A549 treated with Hydrocortisone at 1 μM for 4 hours (cell line): ENCODE results near the gene TMEM175. TPM values are rescaled to one million over a fixed set of nuclear protein-coding genes. Genes with fewer than 3 reads are reported as not detected.

Experiments
- total RNA-seq: library from RNA; stranded (reverse); fragments of 200-300 nt; extraction: Qiagen RNA extraction; gene quantifications from 5 replicates; pipeline ENCODE4 v1.2.3, GENCODE V29; 2022

Gene TMEM175
- total RNA-seq: 8.6 to 13.9 TPM (median 9.9 TPM) in 5 replicates

DNA sequence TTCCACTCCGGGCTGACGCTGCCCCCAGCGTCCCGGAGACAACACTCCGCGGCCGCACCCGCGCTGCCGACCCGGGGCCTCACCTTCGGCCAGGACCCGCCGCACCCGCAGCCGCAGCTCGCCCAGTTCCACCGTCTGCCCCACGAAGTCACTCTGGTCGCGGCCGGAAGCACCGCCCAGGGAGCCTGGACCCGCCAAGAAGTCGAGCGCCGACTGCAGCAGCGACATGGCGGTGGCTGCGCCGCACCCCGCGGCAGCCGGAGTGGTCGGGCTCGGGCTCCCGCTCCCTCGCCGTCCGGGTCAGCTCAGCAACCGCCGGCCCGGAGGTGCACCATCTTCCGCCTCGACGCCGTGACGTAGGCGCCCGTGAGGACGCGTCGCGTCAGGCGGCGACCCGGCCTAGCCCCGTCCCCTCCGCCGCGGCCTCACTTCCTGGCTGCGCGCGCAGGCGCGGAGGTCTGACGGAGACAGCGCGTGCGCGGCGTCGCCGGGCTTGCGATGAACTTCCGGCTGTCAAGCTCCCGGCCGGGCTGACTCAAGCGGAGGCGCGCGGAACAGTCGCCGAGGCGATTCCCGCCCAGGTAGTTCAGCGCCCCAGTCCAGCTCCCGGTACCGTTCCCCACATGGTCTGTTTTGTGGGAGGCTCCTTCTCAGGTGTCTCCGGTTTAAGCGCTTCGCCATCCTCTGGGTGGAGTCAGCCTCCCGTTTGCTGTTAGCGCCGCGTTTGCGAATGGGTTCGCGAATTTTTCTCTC is at the start of gene TMEM175, which contains the start of gene GAK:
TMEM175 (plus strand) TSS at position 501 of the 753 bp plus-strand sequence. CDS start 15,280 bp downstream, outside the sequence.
GAK (minus strand) TSS at position 357 of the 753 bp plus-strand sequence; CDS start at position 228, 129 bp downstream.

DNA sequence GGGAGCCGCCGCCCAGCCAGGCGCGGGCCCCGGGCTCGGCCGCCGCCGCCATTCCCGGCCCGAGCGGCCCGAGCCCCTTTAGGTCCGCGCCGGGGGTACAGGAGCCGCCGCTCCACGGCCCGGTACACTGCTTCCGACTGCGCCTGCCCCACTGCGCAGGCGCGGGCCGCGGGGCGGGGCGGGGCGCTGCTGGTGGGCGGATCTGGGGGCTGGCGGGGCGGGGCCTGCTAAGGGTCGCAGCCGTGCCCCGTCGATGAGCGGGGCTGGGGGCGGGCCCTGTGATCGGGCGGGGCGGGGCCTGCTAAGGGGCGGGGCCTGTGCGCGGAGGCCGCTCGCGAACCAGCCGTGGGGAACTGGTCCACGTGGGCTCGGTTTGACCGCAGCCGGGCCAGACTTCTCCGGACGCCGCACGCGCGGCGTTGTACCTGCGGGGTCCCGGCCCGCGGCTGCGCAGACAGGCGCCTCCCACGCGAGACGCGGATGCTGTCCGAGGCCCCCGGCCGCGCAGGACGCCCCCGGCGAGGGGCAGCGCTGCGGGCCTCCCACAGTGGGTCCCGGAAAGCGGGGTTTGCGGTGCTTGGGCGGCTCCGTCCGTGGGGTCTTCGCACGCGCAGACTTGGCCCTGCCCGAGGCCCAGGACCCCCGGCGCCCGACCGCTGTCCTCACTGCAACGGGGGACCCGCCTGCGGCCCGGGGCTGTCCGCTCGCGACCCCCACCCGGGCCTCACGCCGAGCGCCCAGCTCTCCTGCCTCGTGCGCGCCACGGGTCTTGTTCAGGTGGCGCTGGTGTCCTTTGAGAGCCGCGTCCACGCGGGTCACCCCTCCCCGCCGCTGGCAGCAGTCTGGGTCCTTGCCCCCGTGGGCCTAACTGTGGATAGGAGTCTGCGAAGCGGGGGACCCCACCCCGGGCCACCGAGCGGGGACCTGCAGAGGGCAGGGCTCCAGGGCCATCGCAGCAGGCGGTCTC is 41.5 kb downstream of the TMEM175 start, which contains the start of gene DGKQ:
DGKQ (minus strand) TSS at position 139 of the 967 bp plus-strand sequence; CDS start at position 52, 87 bp downstream.

DNA sequence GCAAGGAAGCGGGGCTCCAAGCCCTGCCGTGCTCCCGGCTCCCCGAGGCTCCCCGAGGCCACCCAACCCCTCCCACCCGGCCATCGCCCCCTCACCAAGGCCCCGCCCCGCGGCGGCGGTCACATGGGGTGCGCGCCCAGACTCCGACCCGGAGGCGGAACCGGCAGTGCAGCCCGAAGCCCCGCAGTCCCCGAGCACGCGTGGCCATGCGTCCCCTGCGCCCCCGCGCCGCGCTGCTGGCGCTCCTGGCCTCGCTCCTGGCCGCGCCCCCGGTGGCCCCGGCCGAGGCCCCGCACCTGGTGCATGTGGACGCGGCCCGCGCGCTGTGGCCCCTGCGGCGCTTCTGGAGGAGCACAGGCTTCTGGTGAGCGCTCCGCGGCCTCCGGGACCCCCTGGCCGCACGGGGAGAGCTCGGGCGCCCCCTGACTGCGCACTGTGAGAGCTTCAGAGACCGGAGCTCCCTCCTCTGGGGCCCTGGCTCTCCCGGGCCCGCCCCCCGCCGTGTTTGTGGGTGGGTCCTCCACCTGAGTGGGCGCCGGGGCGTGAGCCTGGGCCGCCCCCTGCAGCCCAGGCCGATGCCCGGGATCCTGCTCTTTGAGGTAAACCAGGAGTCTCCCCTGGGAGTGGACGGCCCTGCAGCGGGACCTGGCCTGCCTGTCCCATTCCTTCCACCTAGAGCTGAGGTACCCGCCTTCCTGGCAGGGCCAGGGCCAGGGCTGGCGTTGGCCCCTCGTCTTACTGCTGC is 54.8 kb downstream of the TMEM175 start, which contains the start of gene IDUA:
IDUA (plus strand) TSS at position 166 of the 745 bp plus-strand sequence; CDS start at position 207, 41 bp downstream.

GRCh38 chr4:993111-994029 is 61.1 kb downstream of the TMEM175 start, which contains the start of gene SLC26A1:
SLC26A1 (minus strand) TSS chr4:993404; CDS start chr4:991703, 1,701 bp downstream.

Other genes with a start within 250 kb of the TMEM175 start
- 0.09 to 0.31 TPM (median 0.20 TPM) in 5 replicates for gene SLC49A3, start 243.3 kb upstream of the TMEM175 start, total RNA-seq
- gene PCGF3, start 226.6 kb upstream of the TMEM175 start, total RNA-seq: 17.0 to 23.8 TPM (median 18.9 TPM) in 5 replicates
- gene CPLX1, start 106.3 kb upstream of the TMEM175 start, total RNA-seq: 0.29 to 0.66 TPM (median 0.61 TPM) in 5 replicates
- gene GAK, start 144 bp upstream of the TMEM175 start, total RNA-seq: 35.5 to 50.3 TPM (median 45.9 TPM) in 5 replicates
- 4.9 to 7.9 TPM (median 6.6 TPM) in 5 replicates for gene DGKQ, start 41.1 kb downstream of the TMEM175 start, total RNA-seq
- 7.4 to 11.7 TPM (median 10.3 TPM) in 5 replicates for gene IDUA, start 54.6 kb downstream of the TMEM175 start, total RNA-seq
- 0.14 to 0.44 TPM (median 0.17 TPM) in 5 replicates for gene SLC26A1, start 60.9 kb downstream of the TMEM175 start, total RNA-seq
- 14.6 to 20.3 TPM (median 19.4 TPM) in 5 replicates for gene FGFRL1, start 79.2 kb downstream of the TMEM175 start, total RNA-seq
- 1.4 to 2.8 TPM (median 2.4 TPM) in 5 replicates for gene RNF212, start 181.1 kb downstream of the TMEM175 start, total RNA-seq
- gene SPON2, start 240.1 kb downstream of the TMEM175 start, total RNA-seq: 0.31 to 1.0 TPM (median 0.39 TPM) in 5 replicates